HG03439 (cell line): ENCODE results near the gene SNX13.

Source experiments
- ATAC-seq: cut with Tn5 transposase; IDR thresholded peaks from one replicate; pipeline ENCODE4 v1.9.1; 2021; ENCODE audit warnings: mild to moderate bottlenecking, moderate library complexity; ENCODE audit not compliant: unreplicated experiment

The SNX13 gene

GRCh38 chr7:17792075-17792936, 148.0 kb downstream of the SNX13 start:
- no peak for ATAC-seq

- ATAC-seq = no peak
These were observed 153.0 kb downstream of the SNX13 start for GRCh38 chr7:17787257-17787656.

GRCh38 chr7:17786314-17786852, 153.9 kb downstream of the SNX13 start:
- no peak for ATAC-seq

GRCh38 chr7:17782216-17782549, 158.1 kb downstream of the SNX13 start:
- ATAC-seq = no peak

- ATAC-seq = no peak
These were observed 158.6 kb downstream of the SNX13 start for GRCh38 chr7:17781491-17782215.

GRCh38 chr7:17779381-17779780, 160.9 kb downstream of the SNX13 start:
- ATAC-seq = no peak

GRCh38 chr7:17774716-17775288, 165.5 kb downstream of the SNX13 start:
- ATAC-seq = no peak

- ATAC-seq = no peak
These were observed 166.0 kb downstream of the SNX13 start for GRCh38 chr7:17774248-17774647.

GRCh38 chr7:17773289-17773626, 167.0 kb downstream of the SNX13 start:
- no peak for ATAC-seq

- no peak for ATAC-seq
These were observed 167.6 kb downstream of the SNX13 start for GRCh38 chr7:17772581-17773288.

- no peak for ATAC-seq
These were observed 168.3 kb downstream of the SNX13 start for GRCh38 chr7:17771901-17772408.

- ATAC-seq = no peak
These were observed 169.5 kb downstream of the SNX13 start for GRCh38 chr7:17770710-17771375.

GRCh38 chr7:17769918-17770317, 170.4 kb downstream of the SNX13 start:
- ATAC-seq = peak; percentile 68

- no peak for ATAC-seq
These were observed 182.3 kb downstream of the SNX13 start for GRCh38 chr7:17758008-17758407.

- ATAC-seq = no peak
These were observed 194.2 kb downstream of the SNX13 start for GRCh38 chr7:17746020-17746530.

- no peak for ATAC-seq
These were observed 194.7 kb downstream of the SNX13 start for GRCh38 chr7:17745610-17746009.

GRCh38 chr7:17743316-17743715, 197.0 kb downstream of the SNX13 start:
- no peak for ATAC-seq

- ATAC-seq = no peak
These were observed 198.9 kb downstream of the SNX13 start for GRCh38 chr7:17741426-17741825.
